ENCODE measurements around the gene HIC2.
"Not testable (repeated sequence)": the region's sequence is repeated elsewhere in the genome, so short reads cannot be mapped to it uniquely, and the experiment has no call there.

DNA sequence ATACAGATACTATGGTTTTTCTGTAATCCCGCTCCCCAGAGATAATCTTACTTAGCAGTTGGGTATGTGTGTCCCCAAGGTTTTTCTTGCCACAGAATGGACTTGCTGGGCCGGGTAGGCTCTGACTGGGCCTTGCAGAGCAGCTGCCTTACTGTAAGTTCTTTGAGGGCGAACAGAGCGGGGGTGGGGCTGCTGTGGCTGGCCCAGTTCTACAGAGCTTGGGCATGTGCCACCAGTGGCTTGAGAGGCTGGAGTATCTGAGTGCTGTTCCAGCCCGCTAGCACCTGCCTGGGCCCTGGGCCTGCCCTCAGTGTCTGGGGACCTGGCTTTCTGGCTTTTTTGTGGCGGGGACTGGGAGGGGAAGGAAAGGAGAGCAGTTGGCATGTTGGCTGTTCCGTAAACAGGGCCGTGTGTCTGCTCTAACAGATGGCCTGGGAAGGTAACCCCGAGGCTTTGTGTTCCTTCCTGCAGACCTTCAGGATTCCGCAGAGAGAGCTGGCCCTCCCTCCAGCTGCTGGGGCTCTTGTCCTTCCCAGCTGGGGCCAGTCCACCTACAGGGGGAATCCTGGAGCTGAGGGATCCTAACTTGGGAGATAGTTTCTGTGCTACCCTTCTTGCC is 23.0 kb downstream of the HIC2 start:
- TF ChIP-seq POLR2A (IDR thresholded peaks at IDR 0.05), result not testable (repeated sequence)
- TF ChIP-seq, protein P1, sequence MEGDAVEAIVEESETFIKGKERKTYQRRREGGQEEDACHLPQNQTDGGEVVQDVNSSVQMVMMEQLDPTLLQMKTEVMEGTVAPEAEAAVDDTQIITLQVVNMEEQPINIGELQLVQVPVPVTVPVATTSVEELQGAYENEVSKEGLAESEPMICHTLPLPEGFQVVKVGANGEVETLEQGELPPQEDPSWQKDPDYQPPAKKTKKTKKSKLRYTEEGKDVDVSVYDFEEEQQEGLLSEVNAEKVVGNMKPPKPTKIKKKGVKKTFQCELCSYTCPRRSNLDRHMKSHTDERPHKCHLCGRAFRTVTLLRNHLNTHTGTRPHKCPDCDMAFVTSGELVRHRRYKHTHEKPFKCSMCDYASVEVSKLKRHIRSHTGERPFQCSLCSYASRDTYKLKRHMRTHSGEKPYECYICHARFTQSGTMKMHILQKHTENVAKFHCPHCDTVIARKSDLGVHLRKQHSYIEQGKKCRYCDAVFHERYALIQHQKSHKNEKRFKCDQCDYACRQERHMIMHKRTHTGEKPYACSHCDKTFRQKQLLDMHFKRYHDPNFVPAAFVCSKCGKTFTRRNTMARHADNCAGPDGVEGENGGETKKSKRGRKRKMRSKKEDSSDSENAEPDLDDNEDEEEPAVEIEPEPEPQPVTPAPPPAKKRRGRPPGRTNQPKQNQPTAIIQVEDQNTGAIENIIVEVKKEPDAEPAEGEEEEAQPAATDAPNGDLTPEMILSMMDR (IDR thresholded peaks at IDR 0.05), result not testable (repeated sequence)
